ENCODE data around the gene GNAT1. TPM values are rescaled to one million over a fixed set of nuclear protein-coding genes. Genes with fewer than 3 reads are reported as not detected.
A peak's percentile ranks its signal among the peaks of the same experiment; 100 is the strongest.

The GNAT1 gene
- total RNA-seq, 2 experiments from 2014 or later = not detected

DNA sequence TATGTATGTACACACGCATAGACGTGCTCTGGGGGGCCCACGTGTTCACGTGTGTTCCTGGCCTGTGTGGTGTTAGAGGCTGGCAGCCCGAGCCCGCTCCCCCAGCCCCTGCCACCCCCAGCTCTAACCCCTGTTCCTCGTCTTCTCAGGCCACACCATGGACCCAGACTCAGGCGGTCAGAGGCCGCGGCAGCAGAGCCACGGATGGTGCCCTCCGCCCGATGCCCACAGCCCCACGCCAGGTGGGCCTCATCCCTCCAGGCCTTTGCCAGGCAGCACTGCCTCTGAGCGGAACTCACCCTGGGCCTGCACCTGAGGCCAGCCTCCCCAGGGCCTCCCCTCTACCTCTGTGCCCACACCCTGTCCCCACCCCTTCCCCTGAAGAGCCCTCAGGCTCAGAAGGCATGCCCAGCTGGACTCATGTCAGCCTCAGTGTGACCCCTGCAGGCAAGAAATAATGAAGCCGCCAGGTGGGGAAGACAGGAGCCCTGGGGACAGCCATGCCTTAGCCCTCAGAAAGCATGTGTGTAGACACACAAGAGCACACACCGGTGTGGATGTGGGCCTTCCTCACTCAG, 16.4 kb upstream of the GNAT1 start:
- DNase-seq (no peak), ATAC-seq (no peak)
- Mint-ChIP-seq H3K27me3 (peaks cover 5% of the 10 kb centered on the region), H3K27ac (no peak overlapping the region), H3K36me3 (no peaks in the 10 kb centered on the region), H3K9me3 (ENCODE audit: low read depth) (no peaks in the 10 kb centered on the region), H3K4me3 (no peak overlapping the region), H3K4me1 (peaks cover 6% of the 10 kb centered on the region)
- CTCF ChIA-PET = interaction anchor here (2.5 kb wide), 1 partner anchor 11 kb away, joined by 7 read pairs; no protein-coding TSS in a partner anchor

DNA sequence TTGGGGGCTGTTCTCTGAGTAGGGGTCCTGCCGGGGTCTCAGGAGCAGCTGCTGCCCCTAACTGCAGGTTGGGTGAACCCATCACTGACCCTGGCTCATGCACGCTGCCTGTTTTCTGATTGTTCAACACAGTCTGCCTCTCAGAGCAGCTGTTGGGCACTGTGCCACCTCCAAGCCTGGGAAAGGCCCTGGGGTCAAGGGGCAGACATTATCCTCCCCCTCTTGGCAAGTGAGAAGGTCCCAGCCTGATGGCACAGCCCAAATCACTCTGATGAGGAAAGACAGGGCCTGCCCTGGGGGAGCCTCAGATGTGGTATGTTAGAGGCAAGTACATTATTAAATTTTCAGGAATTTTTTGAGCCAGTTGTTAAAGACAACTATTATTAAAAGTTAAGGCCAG, 14.1 kb upstream of the GNAT1 start:
- peaks cover 6% of the 10 kb centered on the region for H3K4me1 Mint-ChIP-seq
- no peak overlapping the region for H3K27ac Mint-ChIP-seq
- CTCF ChIA-PET = no interaction called here
- H3K4me3 Mint-ChIP-seq = no peak overlapping the region
- no peaks in the 10 kb centered on the region for H3K36me3 Mint-ChIP-seq
- peaks cover 5% of the 10 kb centered on the region for H3K27me3 Mint-ChIP-seq
- DNase-seq (no peak), ATAC-seq (no peak)
- H3K9me3 Mint-ChIP-seq (ENCODE audit: low read depth) = no peaks in the 10 kb centered on the region

DNA sequence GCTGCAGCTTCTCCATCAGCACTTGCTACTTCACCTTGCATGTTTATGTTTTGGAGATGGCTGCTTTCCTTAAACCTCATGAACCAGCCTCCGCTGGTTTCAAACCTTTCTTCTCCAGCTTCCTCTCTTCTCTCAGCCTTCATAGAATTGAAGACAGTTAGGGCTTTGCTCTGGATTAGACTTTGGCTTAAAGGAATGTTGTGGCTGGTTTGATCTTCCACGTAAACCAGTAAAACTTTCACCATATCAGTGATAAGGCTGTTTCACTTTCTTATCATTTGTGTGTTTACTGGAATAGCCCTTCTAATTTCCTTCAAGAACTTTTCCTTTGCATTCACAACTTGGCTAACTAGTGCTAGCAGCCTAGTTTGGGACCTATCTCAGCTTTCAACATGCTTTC, 11.7 kb upstream of the GNAT1 start:
- DNase-seq = no peak
- Mint-ChIP-seq H3K27me3 (peaks cover 5% of the 10 kb centered on the region), H3K4me3 (no peak overlapping the region), H3K4me1 (no peaks in the 10 kb centered on the region), H3K9me3 (ENCODE audit: low read depth) (no peaks in the 10 kb centered on the region), H3K36me3 (no peaks in the 10 kb centered on the region), H3K27ac (no peak overlapping the region)
- CTCF ChIA-PET = interaction anchor here (1.2 kb wide), 1 partner anchor 46 kb away, joined by 3 read pairs; no protein-coding TSS in a partner anchor
- no peak for ATAC-seq

DNA sequence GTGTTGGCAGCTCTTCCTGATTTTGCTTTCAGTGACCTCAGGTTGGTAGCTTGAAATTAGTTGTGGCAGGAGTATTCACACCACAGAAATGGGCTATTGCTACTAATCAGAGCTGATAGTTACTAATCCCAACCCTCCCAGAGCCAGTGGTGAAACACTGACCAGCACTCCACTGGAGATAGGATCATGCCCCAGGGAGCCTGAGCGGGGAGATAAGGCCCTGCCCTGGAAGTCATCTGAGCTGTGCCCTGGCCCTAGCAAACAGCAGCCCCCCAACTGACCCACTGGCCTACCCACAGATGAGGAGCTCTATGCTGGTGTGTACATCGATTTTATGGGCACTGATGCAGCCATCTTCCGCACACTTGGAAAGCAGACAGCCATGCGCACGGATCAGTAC, 9.4 kb upstream of the GNAT1 start:
- DNase-seq (no peak), ATAC-seq (no peak)
- Mint-ChIP-seq H3K27ac (no peak overlapping the region), H3K27me3 (peaks cover 5% of the 10 kb centered on the region), H3K36me3 (no peaks in the 10 kb centered on the region), H3K4me1 (no peaks in the 10 kb centered on the region), H3K9me3 (ENCODE audit: low read depth) (no peaks in the 10 kb centered on the region), H3K4me3 (no peak overlapping the region)
- CTCF ChIA-PET = interaction anchor here (2.2 kb wide), 1 partner anchor 44 kb away, joined by 6 read pairs; no protein-coding TSS in a partner anchor

DNA sequence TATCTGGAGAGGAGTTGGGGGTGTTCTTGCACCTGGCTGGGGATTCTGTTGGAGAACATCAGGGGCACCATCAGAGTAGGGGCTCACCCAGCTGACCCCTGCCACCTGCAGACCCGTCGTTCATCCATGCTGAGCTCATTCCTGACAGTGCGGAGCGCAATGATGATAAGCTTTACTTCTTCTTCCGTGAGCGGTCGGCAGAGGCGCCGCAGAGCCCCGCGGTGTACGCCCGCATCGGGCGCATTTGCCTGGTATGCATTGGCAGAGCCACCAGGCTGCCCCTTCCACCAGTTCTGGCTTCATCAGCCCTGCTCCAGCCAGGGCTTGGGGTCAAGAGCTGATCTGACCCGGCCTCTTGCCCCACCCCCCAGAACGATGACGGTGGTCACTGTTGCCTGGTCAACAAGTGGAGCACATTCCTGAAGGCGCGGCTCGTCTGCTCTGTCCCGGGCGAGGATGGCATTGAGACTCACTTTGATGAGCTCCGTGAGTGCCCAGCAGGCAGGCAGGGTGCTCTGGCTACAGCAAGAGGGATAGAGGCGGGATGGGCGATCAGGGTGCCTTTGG, 8.8 kb upstream of the GNAT1 start:
- CTCF ChIA-PET = interaction anchor here (0.9 to 2.2 kb wide), 2 partner anchors 10 to 43 kb away, joined by 3 to 6 read pairs; no protein-coding TSS in a partner anchor
- Mint-ChIP-seq H3K9me3 (ENCODE audit: low read depth) (no peaks in the 10 kb centered on the region), H3K27ac (no peak overlapping the region), H3K27me3 (peaks cover 5% of the 10 kb centered on the region), H3K36me3 (no peaks in the 10 kb centered on the region), H3K4me1 (no peaks in the 10 kb centered on the region), H3K4me3 (no peak overlapping the region)
- no peak for DNase-seq
- ATAC-seq = no peak

DNA sequence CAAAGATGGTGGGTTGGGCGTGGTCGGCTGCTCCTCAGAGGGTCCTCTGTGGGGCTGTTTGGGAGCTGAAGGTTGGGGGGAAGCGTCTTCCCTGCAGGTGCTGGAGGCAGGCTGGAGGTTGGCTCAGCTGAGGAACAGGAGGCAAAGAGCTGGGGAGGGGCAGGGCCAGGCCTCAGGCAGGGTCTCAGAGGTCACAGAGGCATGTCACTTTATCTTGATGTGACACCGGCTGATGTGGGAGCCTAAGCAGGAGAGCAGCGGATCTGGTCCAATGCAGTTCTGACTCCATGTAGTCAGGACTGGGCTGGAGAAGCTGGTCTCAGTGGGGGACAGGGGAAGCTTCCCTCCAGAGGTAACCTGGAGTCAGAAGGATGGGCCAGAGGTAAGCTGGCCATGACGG, 7.7 kb upstream of the GNAT1 start:
- Mint-ChIP-seq H3K4me3 (no peak overlapping the region), H3K4me1 (no peaks in the 10 kb centered on the region), H3K27me3 (peaks cover 3% of the 10 kb centered on the region), H3K36me3 (no peaks in the 10 kb centered on the region), H3K27ac (no peak overlapping the region), H3K9me3 (ENCODE audit: low read depth) (no peaks in the 10 kb centered on the region)
- DNase-seq (no peak), ATAC-seq (no peak)
- CTCF ChIA-PET = interaction anchor here (0.9 to 1.4 kb wide), 2 partner anchors 9 to 30 kb away, joined by 3 read pairs; no protein-coding TSS in a partner anchor

DNA sequence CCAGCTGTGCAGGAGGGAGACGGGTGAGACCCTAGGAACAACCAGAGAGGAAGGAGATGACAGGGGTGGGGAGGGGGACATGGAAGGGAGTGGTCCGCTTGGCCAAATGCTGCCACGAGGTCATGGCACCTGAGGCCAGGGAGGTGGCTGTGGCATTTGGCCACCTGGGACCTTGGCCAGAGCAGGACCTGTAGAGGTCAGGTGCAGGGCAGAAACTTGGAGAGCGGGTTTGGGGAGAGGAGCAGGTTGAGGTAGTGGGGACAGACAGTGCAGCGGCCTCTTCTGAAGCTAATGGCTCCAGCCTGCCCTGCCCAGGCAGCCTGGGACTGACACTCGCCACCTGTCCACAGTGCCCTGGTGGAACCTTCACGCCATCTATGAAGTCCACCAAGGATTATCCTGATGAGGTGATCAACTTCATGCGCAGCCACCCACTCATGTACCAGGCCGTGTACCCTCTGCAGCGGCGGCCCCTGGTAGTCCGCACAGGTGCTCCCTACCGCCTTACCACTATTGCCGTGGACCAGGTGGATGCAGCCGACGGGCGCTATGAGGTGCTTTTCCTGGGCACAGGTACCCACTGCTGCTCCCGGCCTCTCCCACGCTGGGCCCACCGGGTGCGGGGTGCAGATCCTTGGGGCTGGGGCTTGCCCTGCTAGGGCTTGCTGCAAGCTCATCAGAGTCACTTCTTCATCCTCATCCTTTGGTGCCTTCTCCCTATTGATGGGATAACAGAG, 7.0 kb upstream of the GNAT1 start:
- H3K9me3 Mint-ChIP-seq (ENCODE audit: low read depth) = no peaks in the 10 kb centered on the region
- H3K27me3 Mint-ChIP-seq = peaks cover 3% of the 10 kb centered on the region
- no peaks in the 10 kb centered on the region for H3K4me1 Mint-ChIP-seq
- H3K4me3 Mint-ChIP-seq = no peak overlapping the region
- DNase-seq (no peak), ATAC-seq (no peak)
- H3K27ac Mint-ChIP-seq = no peak overlapping the region
- CTCF ChIA-PET = interaction anchor here (1.4 to 1.5 kb wide), 2 partner anchors 29 to 64 kb away, joined by 3 to 4 read pairs; no protein-coding TSS in a partner anchor
- H3K36me3 Mint-ChIP-seq = no peaks in the 10 kb centered on the region

DNA sequence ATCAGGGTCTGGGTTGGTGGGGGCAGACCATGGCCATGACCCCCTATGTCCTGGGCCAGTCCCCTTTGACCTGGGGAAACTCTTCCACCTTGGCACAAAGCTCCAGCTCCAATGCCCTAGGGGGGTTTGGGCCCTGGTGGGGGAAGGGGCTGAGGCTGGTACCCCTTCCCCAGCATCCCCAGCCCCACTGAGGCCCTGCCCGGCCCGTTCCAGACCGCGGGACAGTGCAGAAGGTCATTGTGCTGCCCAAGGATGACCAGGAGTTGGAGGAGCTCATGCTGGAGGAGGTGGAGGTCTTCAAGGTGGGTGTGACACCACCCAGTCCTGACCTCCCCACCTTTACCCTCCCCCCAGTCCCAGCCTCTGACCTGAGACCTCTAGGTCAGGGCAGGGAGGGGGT, 6.2 kb upstream of the GNAT1 start:
- Mint-ChIP-seq H3K36me3 (no peaks in the 10 kb centered on the region), H3K27me3 (no peaks in the 10 kb centered on the region), H3K4me3 (no peak overlapping the region), H3K9me3 (ENCODE audit: low read depth) (no peaks in the 10 kb centered on the region), H3K4me1 (no peaks in the 10 kb centered on the region), H3K27ac (no peak overlapping the region)
- CTCF ChIA-PET = interaction anchor here (1.5 kb wide), 1 partner anchor 64 kb away, joined by 4 read pairs; no protein-coding TSS in a partner anchor
- DNase-seq (no peak), ATAC-seq (no peak)

DNA sequence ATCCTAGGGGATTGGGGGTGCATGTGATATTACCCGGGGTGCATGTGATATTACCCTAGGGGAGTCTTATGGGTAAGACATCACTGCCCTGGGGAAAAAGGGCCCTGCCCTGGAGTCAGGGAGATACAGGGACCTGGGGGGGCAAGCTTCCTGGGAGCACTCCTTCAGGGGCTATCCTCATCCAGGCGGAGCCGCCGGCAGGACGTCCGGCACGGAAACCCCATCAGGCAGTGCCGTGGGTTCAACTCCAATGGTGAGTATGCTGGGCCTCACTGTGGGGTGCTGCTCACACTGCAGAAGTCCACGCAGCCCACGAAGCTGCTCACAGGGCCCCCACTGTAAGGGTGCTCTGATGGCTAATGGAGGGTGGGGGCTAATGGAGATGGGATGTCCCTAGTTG, 5.3 kb upstream of the GNAT1 start:
- CTCF ChIA-PET = interaction anchor here (1.5 to 10.9 kb wide), 2 partner anchors 37 to 65 kb away, joined by 4 to 398 read pairs; no protein-coding TSS in a partner anchor
- no peaks in the 10 kb centered on the region for H3K27me3 Mint-ChIP-seq
- ATAC-seq = no peak
- no peaks in the 10 kb centered on the region for H3K36me3 Mint-ChIP-seq
- no peak for DNase-seq
- no peaks in the 10 kb centered on the region for H3K9me3 Mint-ChIP-seq (ENCODE audit: low read depth)
- no peaks in the 10 kb centered on the region for H3K4me1 Mint-ChIP-seq
- H3K27ac Mint-ChIP-seq = no peak overlapping the region
- no peak overlapping the region for H3K4me3 Mint-ChIP-seq

DNA sequence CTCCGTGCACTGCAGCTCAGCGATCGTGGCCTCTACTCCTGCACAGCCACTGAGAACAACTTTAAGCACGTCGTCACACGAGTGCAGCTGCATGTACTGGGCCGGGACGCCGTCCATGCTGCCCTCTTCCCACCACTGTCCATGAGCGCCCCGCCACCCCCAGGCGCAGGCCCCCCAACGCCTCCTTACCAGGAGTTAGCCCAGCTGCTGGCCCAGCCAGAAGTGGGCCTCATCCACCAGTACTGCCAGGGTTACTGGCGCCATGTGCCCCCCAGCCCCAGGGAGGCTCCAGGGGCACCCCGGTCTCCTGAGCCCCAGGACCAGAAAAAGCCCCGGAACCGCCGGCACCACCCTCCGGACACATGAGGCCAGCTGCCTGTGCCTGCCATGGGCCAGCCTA, 3.7 kb upstream of the GNAT1 start:
- ATAC-seq (no peak), DNase-seq (no peak)
- Mint-ChIP-seq H3K4me1 (no peaks in the 10 kb centered on the region), H3K36me3 (no peaks in the 10 kb centered on the region), H3K27me3 (peaks cover 2% of the 10 kb centered on the region), H3K4me3 (no peak overlapping the region), H3K9me3 (ENCODE audit: low read depth) (no peaks in the 10 kb centered on the region), H3K27ac (no peak overlapping the region)
- CTCF ChIA-PET = interaction anchor here (3.4 to 10.9 kb wide), 2 partner anchors 36 to 67 kb away, joined by 30 to 398 read pairs; no protein-coding TSS in a partner anchor

DNA sequence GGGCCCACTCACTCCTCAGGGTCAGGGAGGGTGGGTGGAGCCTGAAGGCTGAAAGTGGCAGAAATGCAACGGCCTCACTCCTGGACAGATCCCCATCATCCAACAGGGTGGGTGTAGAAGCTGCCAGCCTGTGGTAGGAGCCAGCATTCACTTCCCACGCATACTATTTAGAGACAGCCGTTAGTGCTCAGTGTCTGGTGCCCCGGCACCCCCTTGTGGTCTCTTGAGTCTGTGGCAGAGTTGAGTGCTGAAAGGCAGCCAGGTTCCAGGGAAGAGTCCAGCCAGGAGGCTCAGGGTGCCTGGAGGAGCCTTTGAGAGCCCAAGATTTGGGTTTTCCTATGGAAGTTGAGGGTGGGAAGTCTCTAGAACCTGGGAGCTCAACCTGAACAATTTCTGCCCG, 2.1 kb upstream of the GNAT1 start:
- Mint-ChIP-seq H3K27ac (no peak overlapping the region), H3K27me3 (peaks cover 10% of the 10 kb centered on the region), H3K4me3 (no peak overlapping the region), H3K36me3 (no peaks in the 10 kb centered on the region), H3K4me1 (peaks cover 4% of the 10 kb centered on the region), H3K9me3 (ENCODE audit: low read depth) (no peaks in the 10 kb centered on the region)
- DNase-seq = peak; percentile 63
- CTCF ChIA-PET = interaction anchor here (0.7 to 10.9 kb wide), 7 partner anchors 19 to 99 kb away, joined by 3 to 398 read pairs (median 5); partner anchors contain the start of gene SLC38A3
- peak; percentile 65 for ATAC-seq

DNA sequence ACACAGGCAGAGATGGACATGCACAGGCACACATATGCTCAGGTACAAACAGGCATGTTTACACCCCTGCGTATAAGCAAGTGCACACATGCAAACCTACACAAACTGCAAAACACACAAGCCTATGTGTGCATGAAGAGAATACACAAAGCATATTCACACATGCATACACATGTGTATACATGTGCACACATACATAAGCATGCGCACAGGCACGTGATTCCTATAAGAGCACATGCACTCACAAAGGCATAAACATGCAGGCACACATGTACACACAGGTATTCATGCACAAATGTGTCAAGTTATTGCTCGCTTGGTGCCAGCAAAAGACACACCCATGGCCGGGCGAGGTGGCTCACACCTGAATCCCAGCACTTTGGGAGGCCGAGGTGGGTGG, 1.4 kb upstream of the GNAT1 start:
- DNase-seq (no peak), ATAC-seq (no peak)
- no peaks in the 10 kb centered on the region for H3K9me3 Mint-ChIP-seq (ENCODE audit: low read depth)
- no peak overlapping the region for H3K27ac Mint-ChIP-seq
- peaks cover 10% of the 10 kb centered on the region for H3K4me1 Mint-ChIP-seq
- no peak overlapping the region for H3K4me3 Mint-ChIP-seq
- H3K36me3 Mint-ChIP-seq = no peaks in the 10 kb centered on the region
- H3K27me3 Mint-ChIP-seq = peaks cover 13% of the 10 kb centered on the region
- CTCF ChIA-PET = interaction anchor here (0.6 to 10.9 kb wide), 7 partner anchors 18 to 84 kb away, joined by 4 to 398 read pairs (median 5); partner anchors contain the start of gene SLC38A3

DNA sequence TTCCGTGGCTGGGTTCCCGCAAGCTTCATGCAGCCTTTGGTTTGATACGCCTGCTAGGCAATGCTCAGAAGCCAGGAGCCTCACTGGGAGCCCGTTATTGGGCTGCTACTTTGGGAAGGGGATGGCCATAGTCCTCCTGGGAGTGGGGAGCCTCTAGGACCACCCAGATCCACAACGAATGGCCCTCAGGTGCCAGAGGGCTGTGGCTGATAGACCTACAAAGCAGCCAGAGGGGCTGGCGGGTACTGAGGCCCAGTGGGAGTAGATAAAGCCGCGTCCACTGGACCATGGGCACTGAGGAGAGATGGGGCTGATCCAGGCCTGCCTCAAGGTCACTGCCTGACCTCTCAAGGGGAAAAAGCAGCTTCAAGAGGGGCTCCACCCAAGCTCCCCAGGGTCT, 714 bp downstream of the GNAT1 start:
- ATAC-seq = no peak
- CTCF ChIA-PET = interaction anchor here (0.7 to 10.9 kb wide), 16 partner anchors 9 to 132 kb away, joined by 3 to 398 read pairs (median 4); partner anchors contain the start of genes SEMA3B and SLC38A3

More for the DNA sequence above, 714 bp downstream of the GNAT1 start:
- Mint-ChIP-seq H3K27ac (no peak overlapping the region), H3K27me3 (peaks cover 20% of the 10 kb centered on the region), H3K4me3 (no peak overlapping the region), H3K9me3 (ENCODE audit: low read depth) (no peaks in the 10 kb centered on the region), H3K4me1 (peaks cover 10% of the 10 kb centered on the region), H3K36me3 (no peaks in the 10 kb centered on the region)
- DNase-seq = no peak

All from activated CD8-positive, alpha-beta memory T cell treated with anti-CD3 and anti-CD28 coated beads, Interleukin-2, amount 10 ng/mL, durations not matched to agents 7 days and 5 days (primary cell).